Kidney epithelial cell (primary cell): ENCODE data around the gene SIX5. TPM values are rescaled to one million over a fixed set of nuclear protein-coding genes. Genes with fewer than 3 reads are reported as not detected.

Experiments used
- DNase-seq: peaks from one replicate; pipeline ENCODE4 v3.0.0-alpha.2; 2010; ENCODE audit warnings: low read depth
- H3K27me3 ChIP-seq: 2 replicates; pipeline ENCODE4 v1.6.0; 2011; ENCODE audit warnings: low read length; ENCODE audit not compliant: control insufficient read depth, insufficient read depth
- H3K36me3 ChIP-seq: 2 replicates; pipeline ENCODE4 v1.5.1; 2011; ENCODE audit warnings: low read length; ENCODE audit not compliant: control insufficient read depth, insufficient read depth
- H3K4me3 ChIP-seq: 2 replicates; pipeline ENCODE4 v1.5.1; 2011; ENCODE audit warnings: low read depth, mild to moderate bottlenecking, control low read depth, low read length
- CTCF ChIP-seq: IDR thresholded peaks from 2 replicates; pipeline ENCODE4 v1.5.1; 2011; ENCODE audit warnings: mild to moderate bottlenecking, moderate library complexity, low read length, control low read depth, inconsistent platforms; ENCODE audit not compliant: insufficient read depth, poor library complexity, severe bottlenecking
- total RNA-seq: library from RNA; depleted of rRNA; stranded (reverse); fragments of >200 nt; gene quantifications from 2 replicates; pipeline ENCODE4 v1.2.3, GENCODE V29; 2015

SIX5 gene
- total RNA-seq, 1 donor from 2014 or later: 11.7 TPM

GRCh38 chr19:45773384-45773783, 4.3 kb upstream of the SIX5 start:
- no peak overlapping the region for H3K4me3 ChIP-seq
- TF ChIP-seq CTCF: no peak
- DNase-seq: no peak
- no peaks in the 10 kb centered on the region for H3K27me3 ChIP-seq
- peaks cover 7% of the 10 kb centered on the region for H3K36me3 ChIP-seq

- peaks cover 7% of the 10 kb centered on the region for H3K36me3 ChIP-seq
- H3K4me3 ChIP-seq: no peak overlapping the region
- no peak for TF ChIP-seq CTCF
- DNase-seq: no peak
- H3K27me3 ChIP-seq: no peaks in the 10 kb centered on the region
Observed at GRCh38 chr19:45772912-45773311, 3.9 kb upstream of the SIX5 start.

- no peak overlapping the region for H3K4me3 ChIP-seq
- no peaks in the 10 kb centered on the region for H3K27me3 ChIP-seq
- TF ChIP-seq CTCF: no peak
- peaks cover 5% of the 10 kb centered on the region for H3K36me3 ChIP-seq
- DNase-seq: no peak
Observed at GRCh38 chr19:45772130-45772840, 3.2 kb upstream of the SIX5 start.

GRCh38 chr19:45771311-45771933, 2.4 kb upstream of the SIX5 start:
- H3K27me3 ChIP-seq: no peaks in the 10 kb centered on the region
- no peak overlapping the region for H3K4me3 ChIP-seq
- H3K36me3 ChIP-seq: peaks cover 1% of the 10 kb centered on the region
- DNase-seq: no peak
- peak; percentile 2 for TF ChIP-seq CTCF

GRCh38 chr19:45770192-45771101, 1.4 kb upstream of the SIX5 start:
- Histone ChIP-seq H3K4me3 (peak overlapping the region; percentile 43), H3K36me3 (peaks cover 1% of the 10 kb centered on the region), H3K27me3 (no peaks in the 10 kb centered on the region)
- TF ChIP-seq CTCF: peak; percentile 90
- DNase-seq: peak; percentile 91
